Activated CD8-positive, alpha-beta T cell treated with anti-CD3 and anti-CD28 coated beads for 36 hours (primary cell): ENCODE data around the gene KARS1. TPM values are rescaled to one million over a fixed set of nuclear protein-coding genes. Genes with fewer than 3 reads are reported as not detected.

Source experiments
- ATAC-seq: fragments of 200-7000 bp; cut with Tn5 transposase; one replicate; pipeline ENCODE4 v1.10.0; 2021; ENCODE audit warnings: mild to moderate bottlenecking, moderate library complexity
- CTCF ChIA-PET: fragments of 350-600 bp; sonication (Branson Sonifier 250); formaldehyde crosslinking; loops from one replicate; lab custom pipeline; 2021; ENCODE audit warnings: antibody characterized with exemption; lab: Charles Lee
- POLR2A ChIA-PET: fragments of 350-600 bp; sonication (Branson Sonifier 250); formaldehyde crosslinking; loops from one replicate; lab custom pipeline; 2021; ENCODE audit warnings: antibody characterized with exemption; lab: Charles Lee
- DNase-seq: peaks from one replicate; pipeline ENCODE4 v3.0.0-alpha.2; 2020
- H3K27ac Mint-ChIP-seq: one replicate; pipeline ENCODE4 v1.8.0; 2021; ENCODE audit warnings: mild to moderate bottlenecking, mixed read lengths
- H3K27me3 Mint-ChIP-seq: one replicate; pipeline ENCODE4 v1.8.0; 2021; ENCODE audit warnings: mixed read lengths
- H3K36me3 Mint-ChIP-seq: one replicate; pipeline ENCODE4 v1.8.0; 2021; ENCODE audit warnings: low read depth, mixed read lengths
- H3K4me1 Mint-ChIP-seq: one replicate; pipeline ENCODE4 v1.8.0; 2021; ENCODE audit warnings: low read depth, mixed read lengths
- H3K4me3 Mint-ChIP-seq: one replicate; pipeline ENCODE4 v1.8.0; 2021; ENCODE audit warnings: mild to moderate bottlenecking, moderate library complexity, mixed read lengths
- H3K9me3 Mint-ChIP-seq: one replicate; pipeline ENCODE4 v1.8.0; 2021; ENCODE audit warnings: mixed read lengths
- intact Hi-C: fragments of 100-400 bp; cut with micrococcal nuclease; formaldehyde crosslinking; loops from one replicate; pipeline ENCODE4 v1.10.0; 2022
- total RNA-seq, 2 experiments: library from RNA; stranded (reverse); gene quantifications; one replicate each; pipeline ENCODE4 v1.2.3, GENCODE V29; 2021
- TF ChIP-seq, protein P1 (sequence below): fragments of 200-600 bp; IDR thresholded peaks from one replicate; pipeline ENCODE4 v1.8.0; 2022; ENCODE audit warnings: antibody characterized with exemption, mild to moderate bottlenecking

Gene KARS1
- total RNA-seq, 2 experiments from 2014 or later, result 320 to 335 TPM

DNA sequence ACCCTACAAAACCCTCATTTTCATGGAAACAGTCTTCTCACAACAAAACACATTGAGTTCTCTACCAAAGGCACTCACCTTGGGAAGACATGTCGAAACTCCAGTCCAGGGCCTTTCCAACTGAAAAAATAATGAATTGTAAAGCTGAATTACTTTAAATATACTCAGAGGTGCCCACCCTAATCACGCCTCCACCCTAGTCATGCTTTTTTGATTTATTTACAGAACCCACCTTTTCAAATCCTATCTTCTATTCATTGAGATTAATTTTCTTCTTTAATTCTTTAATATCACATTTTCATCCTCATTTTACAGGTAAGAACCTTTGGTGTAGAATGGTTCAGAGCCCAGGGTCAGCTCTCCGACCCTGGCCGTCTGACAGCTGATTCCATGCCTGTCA lies 29.4 kb upstream of the KARS1 start, which contains the start of gene CPHXL2:
CPHXL2 (minus strand) TSS at position 101 of the 400 bp plus-strand sequence; CDS start at position 91, 10 bp downstream.
- no peaks in the 10 kb centered on the region for H3K36me3 Mint-ChIP-seq
- no peak within 1 kb of the TSS for H3K27ac Mint-ChIP-seq
- intact Hi-C loops, result no loop called here
- H3K4me3 Mint-ChIP-seq, result no peak within 1 kb of the TSS
- POLR2A ChIA-PET, result no interaction called here
- H3K27me3 Mint-ChIP-seq, result no peaks in the 10 kb centered on the region
- H3K4me1 Mint-ChIP-seq, result no peaks in the 10 kb centered on the region
- ATAC-seq (no peak), DNase-seq (no peak)
- no peaks in the 10 kb centered on the region for H3K9me3 Mint-ChIP-seq
- TF ChIP-seq, protein P1, sequence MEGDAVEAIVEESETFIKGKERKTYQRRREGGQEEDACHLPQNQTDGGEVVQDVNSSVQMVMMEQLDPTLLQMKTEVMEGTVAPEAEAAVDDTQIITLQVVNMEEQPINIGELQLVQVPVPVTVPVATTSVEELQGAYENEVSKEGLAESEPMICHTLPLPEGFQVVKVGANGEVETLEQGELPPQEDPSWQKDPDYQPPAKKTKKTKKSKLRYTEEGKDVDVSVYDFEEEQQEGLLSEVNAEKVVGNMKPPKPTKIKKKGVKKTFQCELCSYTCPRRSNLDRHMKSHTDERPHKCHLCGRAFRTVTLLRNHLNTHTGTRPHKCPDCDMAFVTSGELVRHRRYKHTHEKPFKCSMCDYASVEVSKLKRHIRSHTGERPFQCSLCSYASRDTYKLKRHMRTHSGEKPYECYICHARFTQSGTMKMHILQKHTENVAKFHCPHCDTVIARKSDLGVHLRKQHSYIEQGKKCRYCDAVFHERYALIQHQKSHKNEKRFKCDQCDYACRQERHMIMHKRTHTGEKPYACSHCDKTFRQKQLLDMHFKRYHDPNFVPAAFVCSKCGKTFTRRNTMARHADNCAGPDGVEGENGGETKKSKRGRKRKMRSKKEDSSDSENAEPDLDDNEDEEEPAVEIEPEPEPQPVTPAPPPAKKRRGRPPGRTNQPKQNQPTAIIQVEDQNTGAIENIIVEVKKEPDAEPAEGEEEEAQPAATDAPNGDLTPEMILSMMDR, result no peak
- CTCF ChIA-PET, result no interaction called here

DNA sequence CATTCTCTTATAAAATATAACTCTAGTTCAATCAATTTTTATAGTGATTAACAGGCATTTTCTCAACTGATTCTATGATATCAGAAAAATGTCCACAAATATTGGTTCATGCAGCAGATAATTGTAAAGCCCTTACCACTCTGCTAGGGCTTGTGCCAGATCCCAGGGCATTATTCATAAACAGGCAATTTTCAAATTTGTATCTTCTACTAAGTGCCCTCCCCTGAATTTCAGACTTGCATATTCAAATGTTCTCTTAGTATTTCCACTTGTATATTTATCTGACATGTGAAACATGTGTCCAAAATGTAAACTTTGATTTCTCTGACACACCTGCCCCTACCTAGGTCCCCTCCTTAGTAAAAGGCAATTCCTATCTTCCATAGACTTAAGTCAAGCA lies 20.0 kb upstream of the KARS1 start:
- Mint-ChIP-seq H3K27me3 (no peaks in the 10 kb centered on the region), H3K4me3 (no peak overlapping the region), H3K27ac (no peak overlapping the region), H3K9me3 (no peaks in the 10 kb centered on the region), H3K36me3 (no peaks in the 10 kb centered on the region), H3K4me1 (no peaks in the 10 kb centered on the region)
- ChIA-PET CTCF (no interaction called here), POLR2A (no interaction called here)
- ATAC-seq (no peak), DNase-seq (no peak)
- TF ChIP-seq, protein P1, result no peak
- intact Hi-C loops, result no loop called here

DNA sequence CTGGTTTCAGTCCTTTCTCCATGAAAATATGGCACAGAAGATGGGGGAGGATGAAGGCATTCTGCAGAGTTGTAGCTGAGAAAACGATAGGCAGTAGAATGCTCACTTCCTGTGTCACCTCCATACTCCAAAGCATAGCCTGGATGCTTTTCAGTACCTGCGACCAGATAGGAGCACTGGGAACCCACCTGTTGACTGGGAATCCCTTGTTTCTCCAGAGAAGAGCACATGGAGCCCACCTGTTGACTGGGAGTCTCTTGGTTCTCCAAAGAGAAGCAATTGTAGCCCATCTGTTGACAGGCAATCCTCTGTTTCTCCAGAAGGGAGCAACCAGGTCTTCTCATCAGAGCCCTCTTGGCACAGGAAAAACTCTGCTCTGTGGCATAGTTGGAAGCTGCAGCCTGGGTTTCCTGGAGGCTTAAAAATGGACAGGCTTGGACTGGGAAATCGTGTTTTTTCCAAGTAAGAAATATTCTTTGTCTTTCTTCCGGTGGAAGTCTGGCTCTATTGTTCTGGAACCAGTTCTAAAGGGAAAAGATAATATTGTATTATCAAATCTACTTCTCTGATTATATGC lies 13.3 kb upstream of the KARS1 start:
- Mint-ChIP-seq H3K9me3 (no peaks in the 10 kb centered on the region), H3K27ac (no peak overlapping the region), H3K27me3 (no peaks in the 10 kb centered on the region), H3K36me3 (peaks cover 24% of the 10 kb centered on the region), H3K4me1 (peaks cover 2% of the 10 kb centered on the region), H3K4me3 (no peak overlapping the region)
- ATAC-seq (no peak), DNase-seq (no peak)
- POLR2A ChIA-PET, result interaction anchor here (4.1 kb wide), 1 partner anchor 13 kb away, joined by 22 read pairs; the partner anchor contains the start of genes KARS1 and TERF2IP
- intact Hi-C loops, result no loop called here
- TF ChIP-seq, protein P1, result no peak
- CTCF ChIA-PET, result no interaction called here

DNA sequence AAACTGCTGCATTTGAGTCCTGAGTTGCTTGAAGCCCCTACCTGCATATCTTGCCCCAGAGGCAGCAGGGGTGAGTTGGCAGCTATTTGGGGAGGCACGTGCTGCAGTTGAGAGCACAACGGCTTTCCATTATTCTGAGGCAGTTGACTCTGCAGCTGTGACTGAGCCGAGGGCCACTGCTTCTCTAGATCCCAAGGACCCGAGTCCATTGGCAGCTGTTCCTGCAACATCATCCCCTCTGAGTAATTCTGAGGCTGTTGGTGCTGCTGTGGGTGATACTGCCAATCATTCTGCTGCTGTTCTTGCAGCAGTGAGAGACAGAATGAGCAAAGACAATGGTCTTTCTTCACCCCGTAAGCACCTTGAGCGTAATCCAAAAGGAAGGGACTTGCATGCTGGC lies 12.9 kb upstream of the KARS1 start:
- intact Hi-C loops, result no loop called here
- POLR2A ChIA-PET, result interaction anchor here (1.2 to 4.1 kb wide), 2 partner anchors 9 to 13 kb away, joined by 3 to 22 read pairs; partner anchors contain the start of genes KARS1 and TERF2IP
- ATAC-seq, result no peak
- TF ChIP-seq, protein P1, result no peak
- Mint-ChIP-seq H3K4me1 (peaks cover 2% of the 10 kb centered on the region), H3K27me3 (no peaks in the 10 kb centered on the region), H3K4me3 (no peak overlapping the region), H3K9me3 (no peaks in the 10 kb centered on the region), H3K36me3 (peaks cover 24% of the 10 kb centered on the region), H3K27ac (no peak overlapping the region)
- DNase-seq, result no peak
- CTCF ChIA-PET, result no interaction called here

DNA sequence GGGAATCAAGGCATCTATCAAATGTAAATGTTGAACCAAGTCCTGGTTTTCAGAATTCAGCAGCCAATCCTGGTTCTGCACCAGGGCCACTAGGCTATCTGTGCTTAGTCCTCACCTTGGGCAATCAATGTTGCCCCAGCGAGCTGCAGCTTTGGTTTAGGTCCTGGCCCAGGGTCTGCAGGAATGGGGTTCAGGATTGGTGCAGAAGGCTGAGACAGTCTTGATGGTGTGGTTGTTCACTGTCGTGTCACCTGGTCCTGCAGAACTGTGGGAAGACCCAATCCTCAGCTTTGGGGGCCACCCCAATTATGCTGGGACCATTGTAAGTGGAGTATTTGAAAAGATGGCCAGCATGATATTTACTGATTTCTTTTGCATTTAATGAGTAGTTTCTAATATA lies 10.7 kb upstream of the KARS1 start:
- CTCF ChIA-PET, result no interaction called here
- intact Hi-C loops, result no loop called here
- H3K27ac Mint-ChIP-seq, result peak overlapping the region; percentile 42
- H3K27me3 Mint-ChIP-seq, result no peaks in the 10 kb centered on the region
- ATAC-seq (no peak), DNase-seq (no peak)
- H3K4me3 Mint-ChIP-seq, result no peak overlapping the region
- TF ChIP-seq, protein P1, result no peak
- peaks cover 29% of the 10 kb centered on the region for H3K36me3 Mint-ChIP-seq
- POLR2A ChIA-PET, result interaction anchor here (0.7 to 4.1 kb wide), 2 partner anchors 10 to 29 kb away, joined by 3 to 22 read pairs; partner anchors contain the start of genes KARS1 and TERF2IP
- peaks cover 14% of the 10 kb centered on the region for H3K4me1 Mint-ChIP-seq
- H3K9me3 Mint-ChIP-seq, result no peaks in the 10 kb centered on the region
